Stimulated activated CD4-positive, alpha-beta T cell treated with anti-CD3 and anti-CD28 coated beads, Interleukin-15, amount 100 ng/mL, for 24 hours (primary cell): Measurements from ENCODE around the gene HHIPL1.
A peak's percentile ranks its signal among the peaks of the same experiment; 100 is the strongest.

Source experiments
- DNase-seq: peaks from one replicate; pipeline ENCODE4 v3.0.0-alpha.2; 2020

HHIPL1 gene

GRCh38 chr14:99677231-99678140, 32.6 kb downstream of the HHIPL1 start:
- no peak for DNase-seq

- no peak for DNase-seq
These were observed 33.3 kb downstream of the HHIPL1 start for GRCh38 chr14:99678198-99678597.

GRCh38 chr14:99679111-99679510, 34.2 kb downstream of the HHIPL1 start:
- no peak for DNase-seq

- no peak for DNase-seq
These were observed 34.6 kb downstream of the HHIPL1 start for GRCh38 chr14:99679543-99679942.

DNA sequence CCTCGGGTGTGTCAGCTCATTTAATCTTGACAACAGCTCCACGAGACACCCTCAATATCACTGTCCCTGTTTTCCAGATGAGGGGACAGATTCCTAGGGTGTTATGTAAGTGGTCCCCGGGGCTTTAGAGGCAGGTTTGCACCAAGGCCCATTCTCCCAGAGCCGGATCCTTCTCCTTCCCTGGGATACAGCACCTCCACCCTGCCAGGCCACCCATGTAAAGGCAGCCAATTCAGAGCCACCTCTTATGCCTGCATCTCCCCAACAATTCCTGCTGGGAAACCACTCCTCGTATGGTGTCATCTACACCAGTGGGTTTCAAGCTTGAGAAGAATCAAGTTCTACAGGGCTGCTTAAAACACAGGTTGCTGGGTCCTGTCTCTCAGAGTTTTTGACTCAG, 35.1 kb downstream of the HHIPL1 start:
- DNase-seq = no peak

GRCh38 chr14:99681101-99681831, 36.3 kb downstream of the HHIPL1 start:
- DNase-seq = no peak

DNA sequence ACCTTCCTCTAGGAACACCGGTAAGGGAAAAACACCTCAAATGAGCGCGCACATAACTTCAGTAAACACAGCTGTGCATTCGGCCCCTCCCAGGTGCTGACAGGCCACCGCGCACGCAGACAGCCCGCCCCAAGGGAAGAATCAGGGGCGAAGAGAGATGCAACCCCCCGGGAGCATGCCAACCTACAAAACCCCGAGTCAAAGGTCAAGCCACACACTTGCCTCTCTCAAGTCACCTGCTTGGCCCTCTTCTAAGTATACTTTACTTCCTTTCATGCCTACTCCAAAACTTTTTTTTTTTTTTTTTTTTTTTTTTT, 36.9 kb downstream of the HHIPL1 start:
- DNase-seq = no peak

DNA sequence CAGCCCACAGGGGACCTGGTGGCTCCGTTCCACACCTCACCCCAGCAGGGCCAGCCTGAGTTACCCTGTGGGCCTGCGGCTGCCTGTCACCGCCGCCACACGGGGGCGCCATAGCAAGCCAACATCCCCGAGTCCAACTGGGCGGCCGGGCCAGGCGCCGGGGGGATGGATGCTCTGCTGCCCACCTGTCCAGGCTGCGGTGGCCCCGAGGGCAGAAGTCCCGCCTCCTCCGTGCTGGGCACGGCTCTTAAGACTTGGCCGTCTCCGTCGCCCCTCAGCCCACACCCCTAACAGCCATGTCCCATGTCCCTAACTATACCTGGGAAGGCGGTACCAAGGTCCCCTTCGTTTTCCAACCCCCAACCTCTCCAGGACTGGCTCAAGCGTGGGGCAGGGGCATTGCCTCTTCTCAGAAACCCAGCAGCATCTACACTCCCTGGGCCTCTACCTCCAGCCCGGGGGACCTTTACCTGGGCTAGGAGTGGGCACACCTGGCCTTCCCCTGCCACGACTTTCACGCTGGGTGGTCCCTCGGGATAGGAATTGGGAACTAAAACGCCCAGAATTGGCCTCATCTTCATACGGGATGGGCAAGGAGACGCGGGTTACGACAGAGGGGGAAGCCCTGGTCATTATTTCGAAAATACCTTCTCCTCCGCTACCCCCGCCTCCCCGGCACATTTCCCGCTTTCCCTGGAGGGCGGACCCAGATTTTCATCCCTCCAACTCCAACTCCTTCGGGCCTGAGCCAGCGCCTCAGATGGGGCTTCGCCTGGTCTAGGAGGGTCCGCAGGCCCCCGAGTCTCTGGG, 38.1 kb downstream of the HHIPL1 start:
- DNase-seq = peak; percentile 89

DNA sequence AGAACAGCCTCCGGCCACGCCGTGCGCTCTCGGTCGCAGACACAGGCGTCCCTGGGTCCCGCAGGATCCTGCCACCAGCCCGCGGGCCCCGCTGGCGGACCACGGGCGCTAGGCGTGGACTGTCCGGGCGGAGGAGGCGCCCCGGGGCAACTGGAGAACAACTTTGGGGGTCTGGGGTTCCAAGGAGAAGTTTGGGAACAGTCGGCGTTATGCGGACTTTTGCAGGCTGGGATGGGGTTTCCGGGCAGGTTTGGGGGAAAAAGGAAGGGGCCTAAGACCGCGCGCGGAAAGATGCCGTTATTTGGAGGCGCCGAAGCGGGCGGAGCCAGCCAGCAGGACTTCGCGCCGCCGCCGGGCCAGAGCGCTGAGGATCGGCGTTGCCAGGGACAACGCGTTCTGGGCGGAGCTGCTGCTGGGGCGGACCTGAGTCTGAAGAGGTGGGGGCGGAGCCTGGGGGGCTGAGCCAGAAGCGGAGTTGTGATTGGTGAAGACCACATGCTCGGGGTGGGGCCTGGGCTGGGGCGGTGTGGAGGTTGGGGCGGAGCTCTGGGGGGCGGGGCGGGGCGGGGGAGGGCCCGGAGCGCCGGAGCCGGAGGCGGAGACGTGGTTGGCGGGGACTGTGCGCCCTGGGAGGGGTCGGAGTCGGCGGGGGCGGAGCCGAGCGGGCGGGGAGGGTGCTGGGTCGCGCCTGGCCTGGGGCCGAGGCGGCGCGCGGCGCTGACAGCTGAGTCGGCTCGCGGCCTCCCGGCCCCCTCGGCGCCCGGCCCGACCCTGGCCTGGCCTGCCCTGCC, 38.9 kb downstream of the HHIPL1 start, which contains the start of gene CYP46A1:
Gene CYP46A1, plus strand, starts transcription at position 680 of the 791 bp plus-strand sequence. CDS start 120 bp downstream, outside the sequence.
- DNase-seq = peak; percentile 100

- DNase-seq = no peak
These were observed 39.5 kb downstream of the HHIPL1 start for GRCh38 chr14:99684410-99684934.

DNA sequence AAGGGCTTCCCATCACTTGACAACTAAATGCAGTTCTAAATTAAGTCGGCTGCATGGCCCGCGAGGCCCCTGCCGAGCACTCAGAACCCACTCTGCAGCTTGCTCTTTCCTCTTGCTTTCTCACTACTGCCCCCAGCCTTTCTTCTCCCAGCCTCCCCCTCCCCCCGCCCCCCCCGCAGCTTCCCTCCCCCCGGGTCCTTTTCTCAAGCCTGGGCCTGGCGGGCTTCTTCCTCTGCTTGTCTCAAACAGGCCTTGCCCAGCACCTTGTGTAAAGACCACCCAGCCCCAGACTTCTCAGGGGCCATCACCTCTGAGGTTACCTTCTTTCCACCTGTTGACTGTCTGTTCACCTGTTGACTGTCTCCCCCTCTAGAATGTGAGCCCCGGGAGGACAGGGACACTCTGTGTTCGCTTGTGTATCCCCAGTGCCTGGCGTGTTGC, 40.2 kb downstream of the HHIPL1 start:
- DNase-seq = no peak

DNA sequence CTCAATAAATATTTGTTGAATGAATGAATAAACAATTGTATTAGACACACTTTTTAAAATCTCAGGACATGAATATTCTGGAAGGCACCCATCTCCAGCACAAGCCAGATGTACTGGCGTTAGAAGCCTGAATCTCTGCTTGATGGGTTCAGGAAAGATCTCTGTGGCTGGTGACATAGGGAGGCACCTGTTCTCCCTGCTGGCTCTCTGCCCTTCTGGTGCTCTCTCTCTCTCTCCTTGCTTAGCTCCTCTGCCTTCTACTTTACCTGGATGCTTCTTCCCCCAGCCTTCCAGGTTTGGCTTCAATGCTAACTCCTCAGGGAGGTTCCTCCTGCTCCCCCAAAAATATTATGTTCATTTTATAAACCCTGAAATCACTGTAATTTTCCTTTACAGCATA, 40.7 kb downstream of the HHIPL1 start:
- no peak for DNase-seq

DNA sequence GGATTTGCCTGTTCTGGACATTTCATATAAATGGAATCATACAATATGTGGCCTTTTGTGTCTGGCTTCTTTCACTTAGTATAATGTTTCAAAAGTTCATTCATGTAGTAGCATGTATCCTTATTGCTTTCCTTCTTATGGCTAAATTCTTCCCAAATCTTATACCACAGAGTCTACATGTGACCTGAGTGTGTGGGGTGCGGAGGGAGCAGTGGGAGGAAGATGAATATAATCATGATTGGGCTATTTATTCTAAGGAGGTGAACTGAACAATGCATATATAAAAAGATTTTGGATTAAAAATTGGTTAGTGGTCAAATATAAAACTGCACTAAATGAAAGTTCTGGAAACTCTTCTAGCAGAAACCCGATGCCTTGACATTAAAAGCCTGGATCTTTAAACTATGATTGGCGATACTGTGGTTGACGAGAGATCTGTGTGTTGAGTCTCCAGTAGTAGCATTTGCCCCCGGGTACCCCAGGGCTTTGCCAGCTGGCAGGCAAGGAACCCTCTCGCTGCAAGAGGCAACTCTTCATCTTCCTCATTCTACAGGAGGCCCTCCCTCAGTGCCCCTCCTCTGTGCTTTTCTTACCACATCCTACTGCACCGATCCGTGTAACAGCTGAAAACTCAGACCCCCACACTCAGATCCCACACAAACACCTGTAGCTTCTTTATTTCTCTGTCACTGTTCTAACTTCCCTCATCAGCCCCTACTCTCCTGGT, 41.8 kb downstream of the HHIPL1 start:
- no peak for DNase-seq

- peak; percentile 34 for DNase-seq
These were observed 42.6 kb downstream of the HHIPL1 start for GRCh38 chr14:99687284-99688209.

- no peak for DNase-seq
These were observed 43.3 kb downstream of the HHIPL1 start for GRCh38 chr14:99688210-99688581.

GRCh38 chr14:99688629-99689028, 43.7 kb downstream of the HHIPL1 start:
- DNase-seq = no peak

DNA sequence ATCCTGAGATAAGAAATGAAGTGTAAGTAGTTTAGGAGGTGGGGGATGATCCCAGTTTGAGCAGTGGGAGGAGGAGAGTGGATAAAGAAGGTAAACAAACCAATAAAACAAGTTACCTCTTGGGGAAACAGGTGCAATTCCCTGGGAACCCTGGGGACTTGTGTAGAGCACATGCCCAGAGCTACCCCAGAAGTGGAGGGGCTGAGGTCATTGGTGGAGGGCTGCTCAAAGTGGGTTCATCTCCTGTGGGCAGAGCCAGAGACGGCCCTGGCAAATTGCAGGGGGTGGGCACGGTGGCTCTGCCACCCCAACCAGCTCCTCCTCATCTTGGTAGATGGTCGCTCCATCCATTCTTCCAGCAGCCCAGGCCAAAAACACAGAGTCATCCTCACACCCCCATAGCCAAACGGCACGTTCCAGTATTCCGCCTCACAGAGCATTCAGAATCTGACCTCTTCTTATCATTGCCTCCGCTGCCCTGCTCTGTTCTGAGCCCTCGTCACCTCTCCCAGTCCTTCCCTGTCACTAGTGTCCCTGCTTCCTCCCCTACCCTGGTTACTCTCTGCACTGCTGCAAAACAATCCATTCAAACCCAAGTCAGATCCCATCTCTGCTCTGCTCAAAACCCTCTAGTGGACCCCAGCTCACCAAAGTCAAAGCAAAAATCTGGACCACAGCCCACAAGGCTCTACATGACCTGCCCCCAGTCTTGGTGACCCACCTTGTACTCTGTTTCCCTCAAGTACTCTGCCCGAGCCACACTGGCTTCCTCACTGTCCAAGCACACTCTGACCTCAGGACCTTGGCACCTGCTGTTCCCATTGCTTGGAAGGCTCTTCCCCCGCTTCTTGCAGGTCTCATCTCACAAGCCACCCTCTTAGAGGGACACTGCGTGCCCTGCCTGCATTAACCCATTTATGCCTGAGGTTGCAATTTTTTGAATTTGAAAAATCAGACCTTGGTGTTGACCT, 44.6 kb downstream of the HHIPL1 start:
- no peak for DNase-seq

DNA sequence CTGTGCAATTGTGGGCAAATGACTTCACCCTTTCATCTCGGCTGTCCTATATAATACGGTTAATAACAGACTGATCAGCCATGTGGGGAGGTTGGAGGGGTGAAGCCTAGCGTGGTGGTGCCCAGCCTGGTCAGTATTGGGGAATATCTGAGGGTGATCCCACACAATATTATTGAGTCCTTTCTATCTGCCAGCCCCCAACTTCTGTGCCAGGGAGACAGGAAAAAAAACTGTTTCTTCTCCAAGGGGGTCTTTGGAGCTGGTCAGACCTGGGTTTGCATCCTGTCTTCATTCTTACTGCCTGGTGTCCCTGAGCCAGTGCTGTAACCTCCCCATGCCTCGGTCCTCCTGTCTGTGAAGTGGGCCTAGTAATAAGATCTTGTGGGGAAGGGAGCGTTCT, 45.7 kb downstream of the HHIPL1 start:
- no peak for DNase-seq
